ENCODE data around the gene RCSD1.

RCSD1 gene

DNA sequence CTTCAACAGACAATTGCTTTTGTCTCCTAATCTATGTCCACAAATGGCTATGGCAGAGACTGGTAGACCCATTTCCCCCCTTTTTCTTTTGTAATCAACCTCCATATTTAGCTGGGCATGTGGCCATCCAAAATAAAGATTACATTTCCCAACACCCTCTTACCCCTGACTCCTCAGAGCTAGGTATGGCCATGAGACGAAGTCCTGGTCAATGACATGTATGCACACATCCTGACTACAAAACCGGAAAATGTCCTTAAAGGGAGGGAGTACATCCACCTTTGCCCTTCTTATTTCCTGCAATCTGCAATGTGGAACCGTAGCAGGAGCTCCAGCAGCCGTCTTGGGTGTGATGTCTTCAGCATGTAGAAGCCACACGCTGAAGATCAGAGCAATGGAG, 36.2 kb upstream of the RCSD1 start:
- no peaks in the 10 kb centered on the region for H4K20me1 ChIP-seq (ENCODE audit: insufficient read depth, low read length)
- H2AFZ ChIP-seq (ENCODE audit: low read depth, low read length) = no peak overlapping the region
- peaks cover 10% of the 10 kb centered on the region; the same call in 1 of the 2 replicates for H3K27me3 ChIP-seq (ENCODE audit: low read depth, low read length)
- no peak overlapping the region for H3K4me3 ChIP-seq (ENCODE audit: low read length)
- H3K9ac ChIP-seq (ENCODE audit: low read length) = no peak overlapping the region
- H3K27ac ChIP-seq (ENCODE audit: low read length) = no peak overlapping the region
- no peaks in the 10 kb centered on the region for H3K4me1 ChIP-seq (ENCODE audit: low read length)
- no peak for TF ChIP-seq EZH2phosphoT487 (IDR thresholded peaks at IDR 0.05; ENCODE audit: low read depth)
- TF ChIP-seq, protein P1, sequence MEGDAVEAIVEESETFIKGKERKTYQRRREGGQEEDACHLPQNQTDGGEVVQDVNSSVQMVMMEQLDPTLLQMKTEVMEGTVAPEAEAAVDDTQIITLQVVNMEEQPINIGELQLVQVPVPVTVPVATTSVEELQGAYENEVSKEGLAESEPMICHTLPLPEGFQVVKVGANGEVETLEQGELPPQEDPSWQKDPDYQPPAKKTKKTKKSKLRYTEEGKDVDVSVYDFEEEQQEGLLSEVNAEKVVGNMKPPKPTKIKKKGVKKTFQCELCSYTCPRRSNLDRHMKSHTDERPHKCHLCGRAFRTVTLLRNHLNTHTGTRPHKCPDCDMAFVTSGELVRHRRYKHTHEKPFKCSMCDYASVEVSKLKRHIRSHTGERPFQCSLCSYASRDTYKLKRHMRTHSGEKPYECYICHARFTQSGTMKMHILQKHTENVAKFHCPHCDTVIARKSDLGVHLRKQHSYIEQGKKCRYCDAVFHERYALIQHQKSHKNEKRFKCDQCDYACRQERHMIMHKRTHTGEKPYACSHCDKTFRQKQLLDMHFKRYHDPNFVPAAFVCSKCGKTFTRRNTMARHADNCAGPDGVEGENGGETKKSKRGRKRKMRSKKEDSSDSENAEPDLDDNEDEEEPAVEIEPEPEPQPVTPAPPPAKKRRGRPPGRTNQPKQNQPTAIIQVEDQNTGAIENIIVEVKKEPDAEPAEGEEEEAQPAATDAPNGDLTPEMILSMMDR (IDR thresholded peaks at IDR 0.05; ENCODE audit: low read depth, low read length) = no peak
- H3K9me3 ChIP-seq (ENCODE audit: insufficient read depth, low read length) = no peaks in the 10 kb centered on the region
- no peaks in the 10 kb centered on the region for H3K79me2 ChIP-seq (ENCODE audit: low read length)
- no peak overlapping the region for H3K4me2 ChIP-seq (ENCODE audit: low read length)
- no peaks in the 10 kb centered on the region for H3K36me3 ChIP-seq (replicated peaks; ENCODE audit: low read depth, low read length)

DNA sequence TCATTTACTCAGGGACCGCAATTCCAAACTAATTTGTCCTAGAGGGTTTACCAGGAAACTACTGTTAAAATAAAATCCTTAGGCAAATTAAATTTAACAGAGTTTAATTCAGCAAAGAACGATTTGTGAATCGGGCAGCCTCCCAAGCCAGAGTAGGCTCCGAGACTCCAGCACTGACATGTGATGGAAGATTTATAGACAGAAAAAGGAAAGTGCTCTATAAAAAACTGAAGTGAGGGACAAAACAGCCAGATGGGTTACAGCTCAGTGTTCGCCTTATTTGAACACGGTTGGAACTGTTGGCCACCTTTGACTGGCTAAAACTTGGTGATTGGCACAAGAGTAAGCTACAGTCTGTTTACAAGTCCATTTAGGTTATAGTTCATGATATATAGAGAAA, 35.2 kb upstream of the RCSD1 start:
- Histone ChIP-seq H3K4me1 (ENCODE audit: low read length) (peaks cover 2% of the 10 kb centered on the region), H3K9ac (ENCODE audit: low read length) (no peak overlapping the region), H3K27ac (ENCODE audit: low read length) (no peak overlapping the region), H3K4me3 (ENCODE audit: low read length) (no peak overlapping the region), H3K36me3 (replicated peaks; ENCODE audit: low read depth, low read length) (no peaks in the 10 kb centered on the region), H4K20me1 (ENCODE audit: insufficient read depth, low read length) (no peaks in the 10 kb centered on the region), H3K79me2 (ENCODE audit: low read length) (no peaks in the 10 kb centered on the region), H2AFZ (ENCODE audit: low read depth, low read length) (no peak overlapping the region), H3K4me2 (ENCODE audit: low read length) (no peak overlapping the region), H3K9me3 (ENCODE audit: insufficient read depth, low read length) (no peaks in the 10 kb centered on the region), H3K27me3 (ENCODE audit: low read depth, low read length) (peaks cover 10% of the 10 kb centered on the region; the same call in 1 of the 2 replicates)
- TF ChIP-seq, protein P1 (IDR thresholded peaks at IDR 0.05; ENCODE audit: low read depth, low read length) = no peak

DNA sequence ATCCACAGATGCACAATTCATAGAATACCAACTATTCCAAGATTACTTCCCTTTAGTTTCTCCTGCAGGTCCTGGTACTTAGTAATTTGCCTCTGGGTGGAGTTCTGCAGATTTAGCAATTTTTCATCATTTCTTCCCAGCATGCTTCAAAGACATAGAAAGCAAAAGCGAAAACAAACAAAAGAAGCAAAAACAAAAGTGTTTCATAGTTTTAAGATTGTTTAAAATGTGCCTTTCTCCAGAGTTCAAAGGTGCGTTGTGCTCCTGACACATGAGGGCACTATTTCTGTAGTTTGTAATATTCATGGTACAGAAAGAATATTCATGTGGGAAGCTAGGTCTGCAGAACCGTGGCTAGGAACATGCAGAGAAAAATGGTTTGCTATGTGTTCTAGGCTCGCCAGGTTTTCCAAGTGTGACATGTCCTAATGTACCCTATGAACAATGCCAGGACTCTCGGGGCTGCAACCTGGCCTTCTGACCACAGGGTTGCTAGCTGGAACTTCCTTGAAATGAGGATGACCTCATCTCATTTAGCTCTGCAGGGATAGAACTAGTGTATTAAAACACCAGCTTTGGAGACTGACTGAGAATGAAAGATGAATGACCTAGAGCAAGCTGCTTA, 30.0 kb upstream of the RCSD1 start:
- 0 out of 2 replicates have a peak overlapping the region, but pooled peaks have one; percentile 23 for H2AFZ ChIP-seq (ENCODE audit: low read depth, low read length)

More for the DNA sequence above, 30.0 kb upstream of the RCSD1 start:
- no peaks in the 10 kb centered on the region for H4K20me1 ChIP-seq (ENCODE audit: insufficient read depth, low read length)
- H3K4me2 ChIP-seq (ENCODE audit: low read length) = peak overlapping the region; percentile 42
- H3K79me2 ChIP-seq (ENCODE audit: low read length) = no peaks in the 10 kb centered on the region
- H3K36me3 ChIP-seq (replicated peaks; ENCODE audit: low read depth, low read length) = no peaks in the 10 kb centered on the region
- H3K4me3 ChIP-seq (ENCODE audit: low read length) = 0 out of 2 replicates have a peak overlapping the region, but pooled peaks have one; percentile 17
- H3K4me1 ChIP-seq (ENCODE audit: low read length) = peaks cover 8% of the 10 kb centered on the region
- TF ChIP-seq EZH2phosphoT487 (IDR thresholded peaks at IDR 0.05; ENCODE audit: low read depth) = no peak
- TF ChIP-seq, protein P1 (IDR thresholded peaks at IDR 0.05; ENCODE audit: low read depth, low read length) = peak; percentile 98
- H3K27me3 ChIP-seq (ENCODE audit: low read depth, low read length) = no peaks in the 10 kb centered on the region; the same call in 1 of the 2 replicates
- H3K9ac ChIP-seq (ENCODE audit: low read length) = no peak overlapping the region
- no peaks in the 10 kb centered on the region for H3K9me3 ChIP-seq (ENCODE audit: insufficient read depth, low read length)
- no peak overlapping the region for H3K27ac ChIP-seq (ENCODE audit: low read length)
